SK-N-SH (cell line): Measurements from ENCODE around the gene NEGR1. TPM values are rescaled to one million over a fixed set of nuclear protein-coding genes. Genes with fewer than 3 reads are reported as not detected.

Experiments
- CTCF ChIA-PET: fragments of 300-600, 350-600 bp; formaldehyde crosslinking; extraction: SDS; loops from one replicate; lab custom pipeline; 2021; lab: Yijun Ruan, JAX
- POLR2A ChIA-PET: fragments of 350-600 bp; sonication (Branson Sonifier 250); formaldehyde crosslinking; extraction: SDS; loops from one replicate; lab custom pipeline; 2020; ENCODE audit warnings: antibody characterized with exemption, inconsistent platforms; lab: Yijun Ruan, JAX
- DNase-seq: peaks from one replicate; pipeline ENCODE4 v3.0.0; 2012
- H2AFZ ChIP-seq: fragments of 200-600 bp; sonication (generic); 2 replicates; pipeline ENCODE4 v1.8.1; 2016; ENCODE audit warnings: antibody characterized with exemption, mild to moderate bottlenecking, low read depth
- H3F3A ChIP-seq: fragments of 200-600 bp; sonication (generic); replicated peaks from 2 replicates; pipeline ENCODE3; 2016; ENCODE audit warnings: antibody characterized with exemption, mild to moderate bottlenecking; ENCODE audit not compliant: insufficient read depth
- H3K27ac ChIP-seq, 2 experiments: fragments of 200-500 bp in 1 of 2; fragments of 200-600 bp in 1 of 2; sonication (Bioruptor generic) in 1 of 2; sonication (generic), shearing (Covaris generic) in 1 of 2; 2 replicates each; pipeline versions ENCODE4 v1.5.1 to v1.6.1; 2014 to 2016; ENCODE audit warnings: low read depth in 2 of 2, inconsistent platforms in 1 of 2, low read length in 1 of 2, mild to moderate bottlenecking in 1 of 2, mixed read lengths in 1 of 2
- H3K27me3 ChIP-seq: fragments of 200-600 bp; sonication (generic), shearing (Covaris generic); 2 replicates; pipeline ENCODE4 v1.6.1; 2016; ENCODE audit warnings: mixed run types; ENCODE audit not compliant: insufficient read depth
- H3K36me3 ChIP-seq, 2 experiments: fragments of 200-500 bp in 1 of 2; fragments of 200-600 bp in 1 of 2; sonication (Bioruptor generic) in 1 of 2; sonication (generic) in 1 of 2; replicated peaks in 1 of 2; 2 replicates each; pipeline versions ENCODE3 to v1.5.1; 2014 to 2016; ENCODE audit warnings: low read length in 1 of 2, mild to moderate bottlenecking in 1 of 2; ENCODE audit not compliant: insufficient read depth in 2 of 2, control insufficient read depth in 1 of 2
- H3K4me1 ChIP-seq, 2 experiments: fragments of 200-500 bp in 1 of 2; fragments of 200-600 bp in 1 of 2; sonication (Bioruptor generic) in 1 of 2; sonication (generic), shearing (Covaris generic) in 1 of 2; 2 replicates each; pipeline versions ENCODE4 v1.5.1 to v1.6.1; 2014 to 2016; ENCODE audit warnings: low read depth in 1 of 2, low read length in 1 of 2, mixed run types in 1 of 2; ENCODE audit not compliant: insufficient read depth in 2 of 2, control insufficient read depth in 1 of 2
- H3K4me2 ChIP-seq: fragments of 200-600 bp; sonication (generic), shearing (Covaris generic); 2 replicates; pipeline ENCODE4 v1.6.1; 2017; ENCODE audit warnings: mixed run types
- H3K4me3 ChIP-seq, 2 experiments: fragments of 200-500 bp in 1 of 2; fragments of 200-600 bp in 1 of 2; sonication (Bioruptor generic) in 1 of 2; sonication (generic), shearing (Covaris generic) in 1 of 2; 2 replicates each; pipeline versions ENCODE4 v1.5.1 to v1.8.1; 2014 to 2016; ENCODE audit warnings: low read depth in 2 of 2, inconsistent platforms in 1 of 2, low read length in 1 of 2, mild to moderate bottlenecking in 1 of 2, mixed read lengths in 1 of 2, moderate library complexity in 1 of 2
- H3K79me2 ChIP-seq: fragments of 200-600 bp; sonication (generic); 2 replicates; pipeline ENCODE4 v1.8.1; 2017; ENCODE audit warnings: mild to moderate bottlenecking; ENCODE audit not compliant: insufficient read depth
- H3K9ac ChIP-seq: fragments of 200-600 bp; sonication (generic); 2 replicates; pipeline ENCODE4 v1.6.1; 2017; ENCODE audit warnings: mixed run types
- H3K9me2 ChIP-seq: fragments of 200-600 bp; sonication (generic); 2 replicates; pipeline ENCODE4 v1.6.1; 2017; ENCODE audit warnings: mixed run types
- H3K9me3 ChIP-seq: fragments of 200-600 bp; sonication (generic); 2 replicates; pipeline ENCODE4 v1.6.1; 2017; ENCODE audit warnings: mixed run types, mild to moderate bottlenecking, moderate library complexity
- H4K20me1 ChIP-seq: fragments of 200-600 bp; sonication (generic); 2 replicates; pipeline ENCODE4 v1.6.1; 2017; ENCODE audit warnings: mild to moderate bottlenecking, mixed run types; ENCODE audit not compliant: insufficient read depth
- FOSL2 ChIP-seq: IDR thresholded peaks from 2 replicates; pipeline ENCODE4 v1.4.0; 2012; ENCODE audit warnings: low read depth, mild to moderate bottlenecking, moderate library complexity, borderline replicate concordance
- FOXJ3 ChIP-seq: sonication (generic); formaldehyde crosslinking; IDR thresholded peaks from 2 replicates; pipeline ENCODE4 v1.5.1; 2020; ENCODE audit warnings: mild to moderate bottlenecking, missing genetic modification reagents
- FOXM1 ChIP-seq: IDR thresholded peaks from 2 replicates; pipeline ENCODE4 v1.4.0; 2012; ENCODE audit warnings: low read depth, mild to moderate bottlenecking
- GABPA ChIP-seq: IDR thresholded peaks from 2 replicates; pipeline ENCODE4 v1.4.0; 2012; ENCODE audit warnings: low read depth, mild to moderate bottlenecking
- GATA2 ChIP-seq: sonication (generic); formaldehyde crosslinking; IDR thresholded peaks from 2 replicates; pipeline ENCODE4 v1.5.0; 2020; ENCODE audit warnings: mild to moderate bottlenecking, missing genetic modification reagents
- JUND ChIP-seq: IDR thresholded peaks from 2 replicates; pipeline ENCODE4 v1.4.0; 2012
- MXI1 ChIP-seq: IDR thresholded peaks from 2 replicates; pipeline ENCODE4 v1.6.1; 2012; ENCODE audit warnings: mild to moderate bottlenecking, low read depth, low read length, improper control_type of control experiment
- NRF1 ChIP-seq: IDR thresholded peaks from 2 replicates; pipeline ENCODE4 v1.6.1; 2012; ENCODE audit warnings: low read depth, mild to moderate bottlenecking, low read length
- RAD21 ChIP-seq: IDR thresholded peaks from 2 replicates; pipeline ENCODE4 v1.6.1; 2012; ENCODE audit warnings: mild to moderate bottlenecking, low read length
- RCOR1 ChIP-seq: fragments of 150-350 bp; IDR thresholded peaks from 2 replicates; pipeline ENCODE4 v1.6.1; 2017; ENCODE audit warnings: antibody characterized with exemption, low read length
- TCF12 ChIP-seq: IDR thresholded peaks from 2 replicates; pipeline ENCODE4 v1.4.0; 2012
- TEAD4 ChIP-seq: IDR thresholded peaks from 2 replicates; pipeline ENCODE4 v1.4.0; 2012; ENCODE audit warnings: mild to moderate bottlenecking, borderline replicate concordance; ENCODE audit not compliant: insufficient read depth
- YY1 ChIP-seq: IDR thresholded peaks from 2 replicates; pipeline ENCODE4 v1.4.0; 2012; ENCODE audit warnings: low read depth, mild to moderate bottlenecking
- WGBS: methylation state at CpG from one replicate; pipeline ENCODE4 v1.1.6; 2017; ENCODE audit warnings: low lambda C conversion rate; 5-methylcytosine and 5-hydroxymethylcytosine counted together
- polyA plus RNA-seq, 3 experiments: library from polyadenylated mRNA; depleted of rRNA; stranded (reverse); fragments of >200 nt; gene quantifications; 2 replicates each; pipeline ENCODE4 v1.2.3, GENCODE V29; 2012
- TF ChIP-seq, protein P1 (sequence below): IDR thresholded peaks from 2 replicates; pipeline ENCODE4 v1.6.1; 2012; ENCODE audit warnings: mild to moderate bottlenecking, low read depth, low read length, moderate library complexity
- TF ChIP-seq, protein P2 (sequence below): IDR thresholded peaks from 2 replicates; pipeline ENCODE4 v1.4.0; 2012; ENCODE audit warnings: low read depth
- TF ChIP-seq, protein P3 (sequence below): IDR thresholded peaks from 2 replicates; pipeline ENCODE4 v1.4.0; 2012; ENCODE audit warnings: low read depth, borderline replicate concordance
- TF ChIP-seq, protein P4 (sequence below): fragments of 150-350 bp; IDR thresholded peaks from 2 replicates; pipeline ENCODE4 v1.6.1; 2016; ENCODE audit warnings: mild to moderate bottlenecking, low read depth, low read length

The NEGR1 gene
- polyA plus RNA-seq, 1 of the 3 experiments (the other 2 are of a cell fraction), result 0.21 TPM

DNA sequence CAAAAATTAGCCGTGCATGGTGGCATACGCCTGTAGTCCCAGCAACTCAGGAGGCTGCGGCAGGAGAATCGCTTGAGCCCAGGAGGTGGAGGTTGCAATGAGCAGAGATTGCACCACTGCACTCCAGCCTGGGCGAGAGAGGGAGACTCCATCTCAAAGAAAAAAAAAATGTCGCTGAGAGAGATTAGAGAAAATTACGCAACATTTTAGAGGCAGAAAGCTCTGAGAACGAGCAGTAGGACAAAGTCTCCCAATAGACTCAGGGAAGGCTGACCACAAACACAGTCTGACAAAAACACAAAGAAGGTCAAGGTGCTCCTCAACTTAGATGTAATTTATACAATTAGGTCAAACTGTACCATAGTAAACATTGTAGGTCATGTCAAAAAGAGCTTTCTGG lies 833.9 kb downstream of the NEGR1 start:
- Histone ChIP-seq H3K36me3 (no peaks in the 10 kb centered on the region), H3K27me3 (no peaks in the 10 kb centered on the region), H3K9me3 (no peaks in the 10 kb centered on the region), H3K79me2 (no peaks in the 10 kb centered on the region), H2AFZ (no peak overlapping the region), H4K20me1 (no peaks in the 10 kb centered on the region), H3K27ac (no peak overlapping the region), H3K4me1 (no peaks in the 10 kb centered on the region), H3F3A (no peaks in the 10 kb centered on the region), H3K4me2 (no peak overlapping the region), H3K4me3 (no peak overlapping the region), H3K9ac (no peak overlapping the region), H3K9me2 (no peaks in the 10 kb centered on the region)
- CTCF ChIA-PET, result no interaction called here
- POLR2A ChIA-PET, result no interaction called here
- DNase-seq, result no peak
- TF ChIP-seq RAD21 (no peak), NRF1 (no peak), MXI1 (no peak), FOXJ3 (CRISPR knock-in tag) (no peak), JUND (no peak), FOXM1 (no peak), TEAD4 (no peak), GATA2 (CRISPR knock-in tag) (no peak), YY1 (no peak), FOSL2 (no peak), TCF12 (no peak), GABPA (no peak), RCOR1 (no peak)
- TF ChIP-seq, protein P1, sequence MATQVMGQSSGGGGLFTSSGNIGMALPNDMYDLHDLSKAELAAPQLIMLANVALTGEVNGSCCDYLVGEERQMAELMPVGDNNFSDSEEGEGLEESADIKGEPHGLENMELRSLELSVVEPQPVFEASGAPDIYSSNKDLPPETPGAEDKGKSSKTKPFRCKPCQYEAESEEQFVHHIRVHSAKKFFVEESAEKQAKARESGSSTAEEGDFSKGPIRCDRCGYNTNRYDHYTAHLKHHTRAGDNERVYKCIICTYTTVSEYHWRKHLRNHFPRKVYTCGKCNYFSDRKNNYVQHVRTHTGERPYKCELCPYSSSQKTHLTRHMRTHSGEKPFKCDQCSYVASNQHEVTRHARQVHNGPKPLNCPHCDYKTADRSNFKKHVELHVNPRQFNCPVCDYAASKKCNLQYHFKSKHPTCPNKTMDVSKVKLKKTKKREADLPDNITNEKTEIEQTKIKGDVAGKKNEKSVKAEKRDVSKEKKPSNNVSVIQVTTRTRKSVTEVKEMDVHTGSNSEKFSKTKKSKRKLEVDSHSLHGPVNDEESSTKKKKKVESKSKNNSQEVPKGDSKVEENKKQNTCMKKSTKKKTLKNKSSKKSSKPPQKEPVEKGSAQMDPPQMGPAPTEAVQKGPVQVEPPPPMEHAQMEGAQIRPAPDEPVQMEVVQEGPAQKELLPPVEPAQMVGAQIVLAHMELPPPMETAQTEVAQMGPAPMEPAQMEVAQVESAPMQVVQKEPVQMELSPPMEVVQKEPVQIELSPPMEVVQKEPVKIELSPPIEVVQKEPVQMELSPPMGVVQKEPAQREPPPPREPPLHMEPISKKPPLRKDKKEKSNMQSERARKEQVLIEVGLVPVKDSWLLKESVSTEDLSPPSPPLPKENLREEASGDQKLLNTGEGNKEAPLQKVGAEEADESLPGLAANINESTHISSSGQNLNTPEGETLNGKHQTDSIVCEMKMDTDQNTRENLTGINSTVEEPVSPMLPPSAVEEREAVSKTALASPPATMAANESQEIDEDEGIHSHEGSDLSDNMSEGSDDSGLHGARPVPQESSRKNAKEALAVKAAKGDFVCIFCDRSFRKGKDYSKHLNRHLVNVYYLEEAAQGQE, result no peak
- TF ChIP-seq, protein P2, sequence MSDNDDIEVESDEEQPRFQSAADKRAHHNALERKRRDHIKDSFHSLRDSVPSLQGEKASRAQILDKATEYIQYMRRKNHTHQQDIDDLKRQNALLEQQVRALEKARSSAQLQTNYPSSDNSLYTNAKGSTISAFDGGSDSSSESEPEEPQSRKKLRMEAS, result no peak
- TF ChIP-seq, protein P3, sequence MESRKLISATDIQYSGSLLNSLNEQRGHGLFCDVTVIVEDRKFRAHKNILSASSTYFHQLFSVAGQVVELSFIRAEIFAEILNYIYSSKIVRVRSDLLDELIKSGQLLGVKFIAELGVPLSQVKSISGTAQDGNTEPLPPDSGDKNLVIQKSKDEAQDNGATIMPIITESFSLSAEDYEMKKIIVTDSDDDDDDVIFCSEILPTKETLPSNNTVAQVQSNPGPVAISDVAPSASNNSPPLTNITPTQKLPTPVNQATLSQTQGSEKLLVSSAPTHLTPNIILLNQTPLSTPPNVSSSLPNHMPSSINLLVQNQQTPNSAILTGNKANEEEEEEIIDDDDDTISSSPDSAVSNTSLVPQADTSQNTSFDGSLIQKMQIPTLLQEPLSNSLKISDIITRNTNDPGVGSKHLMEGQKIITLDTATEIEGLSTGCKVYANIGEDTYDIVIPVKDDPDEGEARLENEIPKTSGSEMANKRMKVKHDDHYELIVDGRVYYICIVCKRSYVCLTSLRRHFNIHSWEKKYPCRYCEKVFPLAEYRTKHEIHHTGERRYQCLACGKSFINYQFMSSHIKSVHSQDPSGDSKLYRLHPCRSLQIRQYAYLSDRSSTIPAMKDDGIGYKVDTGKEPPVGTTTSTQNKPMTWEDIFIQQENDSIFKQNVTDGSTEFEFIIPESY, result no peak
- TF ChIP-seq, protein P4, sequence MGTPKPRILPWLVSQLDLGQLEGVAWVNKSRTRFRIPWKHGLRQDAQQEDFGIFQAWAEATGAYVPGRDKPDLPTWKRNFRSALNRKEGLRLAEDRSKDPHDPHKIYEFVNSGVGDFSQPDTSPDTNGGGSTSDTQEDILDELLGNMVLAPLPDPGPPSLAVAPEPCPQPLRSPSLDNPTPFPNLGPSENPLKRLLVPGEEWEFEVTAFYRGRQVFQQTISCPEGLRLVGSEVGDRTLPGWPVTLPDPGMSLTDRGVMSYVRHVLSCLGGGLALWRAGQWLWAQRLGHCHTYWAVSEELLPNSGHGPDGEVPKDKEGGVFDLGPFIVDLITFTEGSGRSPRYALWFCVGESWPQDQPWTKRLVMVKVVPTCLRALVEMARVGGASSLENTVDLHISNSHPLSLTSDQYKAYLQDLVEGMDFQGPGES, result no peak
- WGBS, result 65% methylated on average over 8 of the region's 8 CpGs
